Activated CD4-positive, alpha-beta T cell treated with anti-CD3 and anti-CD28 coated beads, Interleukin-2, amount 50 U/mL, for 24 hours (primary cell): ENCODE data around the gene PHF21A.
"Not testable (repeated sequence)": the region's sequence is repeated elsewhere in the genome, so short reads cannot be mapped to it uniquely, and the experiment has no call there.

ENCODE experiments used
- DNase-seq, 2 donors: peaks; one replicate each; pipeline ENCODE4 v3.0.0-alpha.2; 2020; ENCODE audit warnings: low read depth in 1 of 2, low spot score in 1 of 2

Gene PHF21A

GRCh38 chr11:45906096-45906682, 215.1 kb downstream of the PHF21A start:
- no peak for DNase-seq

GRCh38 chr11:45905576-45905975, 215.7 kb downstream of the PHF21A start:
- not testable (repeated sequence) for DNase-seq

- DNase-seq: no peak
These were observed 216.2 kb downstream of the PHF21A start for GRCh38 chr11:45905095-45905494.

GRCh38 chr11:45904309-45904915, 216.8 kb downstream of the PHF21A start:
- DNase-seq: no peak

- no peak for DNase-seq
These were observed 218.5 kb downstream of the PHF21A start for GRCh38 chr11:45902452-45903380.

- no peak for DNase-seq
These were observed 219.6 kb downstream of the PHF21A start for GRCh38 chr11:45901626-45902025.

- no peak for DNase-seq
These were observed 220.2 kb downstream of the PHF21A start for GRCh38 chr11:45900916-45901617.

GRCh38 chr11:45900175-45900800, 221.0 kb downstream of the PHF21A start:
- not testable (repeated sequence) for DNase-seq

GRCh38 chr11:45899448-45900174, 221.6 kb downstream of the PHF21A start:
- DNase-seq: peak; percentile 28 to 42

- no peak for DNase-seq
These were observed 222.2 kb downstream of the PHF21A start for GRCh38 chr11:45899086-45899447.

GRCh38 chr11:45897556-45897955, 223.7 kb downstream of the PHF21A start:
- DNase-seq: no peak

- no peak for DNase-seq
These were observed 224.8 kb downstream of the PHF21A start for GRCh38 chr11:45896422-45896984.

- no peak for DNase-seq
These were observed 225.5 kb downstream of the PHF21A start for GRCh38 chr11:45895553-45896259.

- no peak for DNase-seq
These were observed 226.6 kb downstream of the PHF21A start for GRCh38 chr11:45894555-45895247.

GRCh38 chr11:45892856-45893255, 228.4 kb downstream of the PHF21A start:
- DNase-seq: no peak

- no peak for DNase-seq
These were observed 230.2 kb downstream of the PHF21A start for GRCh38 chr11:45890886-45891550.

- DNase-seq: no peak
These were observed 231.3 kb downstream of the PHF21A start for GRCh38 chr11:45889966-45890365.

GRCh38 chr11:45889555-45889954, 231.7 kb downstream of the PHF21A start:
- DNase-seq: no peak
